ENCODE data around the gene AUTS2. TPM values are rescaled to one million over a fixed set of nuclear protein-coding genes. Genes with fewer than 3 reads are reported as not detected.
A peak's percentile ranks its signal among the peaks of the same experiment; 100 is the strongest.

Gene AUTS2
- total and polyA plus RNA-seq, 2 donors (not counting 1 experiment from before 2014, with no cell fraction given), result 0.60 to 9.1 TPM

DNA sequence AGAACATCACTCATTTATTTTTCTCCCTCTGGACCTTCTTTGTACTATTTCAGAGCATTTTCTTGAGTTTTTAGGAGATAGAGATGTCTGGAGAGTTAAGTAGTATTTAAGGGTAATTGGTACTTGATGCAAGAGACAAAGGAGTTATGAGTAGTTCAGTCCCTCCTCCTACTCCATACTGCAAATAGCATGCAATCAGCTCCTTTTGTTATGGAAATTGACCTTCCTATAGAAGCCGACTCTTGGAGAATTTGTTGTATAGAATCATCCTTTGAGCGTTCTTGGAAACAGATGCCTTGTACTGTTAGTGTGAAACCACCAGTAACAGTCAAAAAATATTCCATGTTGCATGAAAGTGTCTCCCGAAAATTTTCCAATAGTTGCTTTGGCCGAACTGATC, 1105.5 kb downstream of the AUTS2 start:
- Histone ChIP-seq H3K36me3 (ENCODE audit: control insufficient read depth, insufficient read depth, low read length) (no peaks in the 10 kb centered on the region), H3K4me1 (ENCODE audit: control insufficient read depth, extremely low read depth, insufficient read depth, low read length) (no peaks in the 10 kb centered on the region), H3K27ac (ENCODE audit: insufficient read depth, low read length) (no peak overlapping the region), H3K4me3 (replicated peaks in 1 of 4; ENCODE audit: control extremely low read depth in 1 of 4, insufficient read depth in 1 of 4, low read depth in 3 of 4, low read length in 4 of 4) (no peak overlapping the region), H3K27me3 (ENCODE audit: control insufficient read depth, insufficient read depth, low read length) (no peaks in the 10 kb centered on the region), H3K9ac (ENCODE audit: insufficient read depth, low read length) (no peak overlapping the region), H3K4me2 (ENCODE audit: extremely low read depth, insufficient read depth, low read length) (no peak overlapping the region), H4K20me1 (ENCODE audit: control insufficient read depth, extremely low read depth, insufficient read depth, low read length) (no peaks in the 10 kb centered on the region), H3K79me2 (ENCODE audit: control insufficient read depth, insufficient read depth, low read length) (no peaks in the 10 kb centered on the region), H2AFZ (ENCODE audit: low read length) (no peak overlapping the region), H3K9me3 (ENCODE audit: control insufficient read depth, insufficient read depth, low read depth, low read length) (no peaks in the 10 kb centered on the region)
- TF ChIP-seq EZH2 (IDR thresholded peaks at IDR 0.05; ENCODE audit: low read length, missing control alignments), result no peak
- TF ChIP-seq, protein P1, sequence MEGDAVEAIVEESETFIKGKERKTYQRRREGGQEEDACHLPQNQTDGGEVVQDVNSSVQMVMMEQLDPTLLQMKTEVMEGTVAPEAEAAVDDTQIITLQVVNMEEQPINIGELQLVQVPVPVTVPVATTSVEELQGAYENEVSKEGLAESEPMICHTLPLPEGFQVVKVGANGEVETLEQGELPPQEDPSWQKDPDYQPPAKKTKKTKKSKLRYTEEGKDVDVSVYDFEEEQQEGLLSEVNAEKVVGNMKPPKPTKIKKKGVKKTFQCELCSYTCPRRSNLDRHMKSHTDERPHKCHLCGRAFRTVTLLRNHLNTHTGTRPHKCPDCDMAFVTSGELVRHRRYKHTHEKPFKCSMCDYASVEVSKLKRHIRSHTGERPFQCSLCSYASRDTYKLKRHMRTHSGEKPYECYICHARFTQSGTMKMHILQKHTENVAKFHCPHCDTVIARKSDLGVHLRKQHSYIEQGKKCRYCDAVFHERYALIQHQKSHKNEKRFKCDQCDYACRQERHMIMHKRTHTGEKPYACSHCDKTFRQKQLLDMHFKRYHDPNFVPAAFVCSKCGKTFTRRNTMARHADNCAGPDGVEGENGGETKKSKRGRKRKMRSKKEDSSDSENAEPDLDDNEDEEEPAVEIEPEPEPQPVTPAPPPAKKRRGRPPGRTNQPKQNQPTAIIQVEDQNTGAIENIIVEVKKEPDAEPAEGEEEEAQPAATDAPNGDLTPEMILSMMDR (conservative IDR thresholded peaks at IDR 0.05 in 1 of 2, IDR thresholded peaks at IDR 0.05 in 1 of 2; ENCODE audit: low read depth in 1 of 2, low read length in 2 of 2), result no peak
- DNase-seq (ENCODE audit: low read depth in 2 of 2), result no peak

DNA sequence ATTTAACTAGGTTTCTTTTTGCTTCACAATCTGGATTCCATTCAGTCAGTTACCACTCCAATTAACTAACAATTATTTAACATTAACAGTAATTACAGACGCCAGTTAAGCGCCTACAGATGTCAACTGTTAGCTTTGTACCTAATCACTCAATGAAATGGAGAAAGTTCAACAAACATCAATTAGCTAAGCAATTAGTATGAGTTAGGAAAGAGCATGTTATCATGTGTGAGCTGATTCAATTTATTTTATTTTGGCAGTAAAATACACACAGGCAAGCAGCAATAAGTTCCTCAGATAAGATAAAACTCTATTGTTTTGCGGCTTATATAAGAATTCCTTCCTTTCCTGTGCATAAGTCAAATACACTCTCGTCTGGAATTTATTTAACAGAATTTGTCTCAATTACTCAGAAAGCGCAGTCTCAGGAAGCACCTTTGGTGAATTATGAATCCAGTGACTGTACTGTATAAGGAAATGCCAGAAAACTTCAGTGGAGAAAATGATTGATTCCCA, 1106.6 kb downstream of the AUTS2 start:
- no peaks in the 10 kb centered on the region for H3K27me3 ChIP-seq (ENCODE audit: control insufficient read depth, insufficient read depth, low read length)
- TF ChIP-seq, protein P1 (conservative IDR thresholded peaks at IDR 0.05 in 1 of 2, IDR thresholded peaks at IDR 0.05 in 1 of 2; ENCODE audit: low read depth in 1 of 2, low read length in 2 of 2), result no peak
- TF ChIP-seq EZH2 (IDR thresholded peaks at IDR 0.05; ENCODE audit: low read length, missing control alignments), result no peak
- H3K4me1 ChIP-seq (ENCODE audit: control insufficient read depth, extremely low read depth, insufficient read depth, low read length), result peaks cover 3% of the 10 kb centered on the region
- H3K79me2 ChIP-seq (ENCODE audit: control insufficient read depth, insufficient read depth, low read length), result no peaks in the 10 kb centered on the region
- H2AFZ ChIP-seq (ENCODE audit: low read length), result no peak overlapping the region
- H3K9me3 ChIP-seq (ENCODE audit: control insufficient read depth, insufficient read depth, low read depth, low read length), result no peaks in the 10 kb centered on the region
- H4K20me1 ChIP-seq (ENCODE audit: control insufficient read depth, extremely low read depth, insufficient read depth, low read length), result no peaks in the 10 kb centered on the region
- no peak overlapping the region for H3K4me3 ChIP-seq (replicated peaks in 1 of 4; ENCODE audit: control extremely low read depth in 1 of 4, insufficient read depth in 1 of 4, low read depth in 3 of 4, low read length in 4 of 4)
- H3K4me2 ChIP-seq (ENCODE audit: extremely low read depth, insufficient read depth, low read length), result no peak overlapping the region
- no peaks in the 10 kb centered on the region for H3K36me3 ChIP-seq (ENCODE audit: control insufficient read depth, insufficient read depth, low read length)
- H3K27ac ChIP-seq (ENCODE audit: insufficient read depth, low read length), result no peak overlapping the region
- no peak overlapping the region for H3K9ac ChIP-seq (ENCODE audit: insufficient read depth, low read length)
- peak in 1 of 2 donors; percentile 76 for DNase-seq (ENCODE audit: low read depth in 2 of 2)

DNA sequence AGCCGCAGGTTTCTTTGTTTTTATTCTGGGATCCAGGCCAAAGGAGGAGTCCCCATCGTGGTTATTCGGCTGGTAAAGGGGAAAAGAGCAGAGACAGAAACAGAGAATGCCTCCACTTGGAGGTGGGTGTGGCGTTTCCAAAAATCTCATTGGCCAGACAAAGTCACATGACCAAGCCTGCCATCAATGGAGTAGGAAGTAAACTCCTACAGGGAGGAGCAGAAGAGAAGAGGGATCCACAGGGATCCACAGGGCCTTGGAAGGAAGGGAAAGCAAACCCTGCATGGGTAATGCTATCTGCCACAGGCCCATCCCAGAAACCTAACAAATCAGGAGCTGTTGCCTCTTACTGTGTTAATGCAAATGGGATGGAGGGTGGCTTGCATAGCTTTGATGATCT, 1107.9 kb downstream of the AUTS2 start:
- Histone ChIP-seq H3K27ac (ENCODE audit: insufficient read depth, low read length) (no peak overlapping the region), H3K27me3 (ENCODE audit: control insufficient read depth, insufficient read depth, low read length) (no peaks in the 10 kb centered on the region), H4K20me1 (ENCODE audit: control insufficient read depth, extremely low read depth, insufficient read depth, low read length) (no peaks in the 10 kb centered on the region), H3K79me2 (ENCODE audit: control insufficient read depth, insufficient read depth, low read length) (no peaks in the 10 kb centered on the region), H3K36me3 (ENCODE audit: control insufficient read depth, insufficient read depth, low read length) (no peaks in the 10 kb centered on the region), H3K4me2 (ENCODE audit: extremely low read depth, insufficient read depth, low read length) (no peak overlapping the region), H3K4me3 (replicated peaks in 1 of 4; ENCODE audit: control extremely low read depth in 1 of 4, insufficient read depth in 1 of 4, low read depth in 3 of 4, low read length in 4 of 4) (no peak overlapping the region), H3K9ac (ENCODE audit: insufficient read depth, low read length) (no peak overlapping the region), H3K9me3 (ENCODE audit: control insufficient read depth, insufficient read depth, low read depth, low read length) (no peaks in the 10 kb centered on the region), H3K4me1 (ENCODE audit: control insufficient read depth, extremely low read depth, insufficient read depth, low read length) (peaks cover 7% of the 10 kb centered on the region), H2AFZ (ENCODE audit: low read length) (no peak overlapping the region)
- TF ChIP-seq, protein P1 (conservative IDR thresholded peaks at IDR 0.05 in 1 of 2, IDR thresholded peaks at IDR 0.05 in 1 of 2; ENCODE audit: low read depth in 1 of 2, low read length in 2 of 2), result no peak
- TF ChIP-seq EZH2 (IDR thresholded peaks at IDR 0.05; ENCODE audit: low read length, missing control alignments), result no peak
- DNase-seq (ENCODE audit: low read depth in 2 of 2), result no peak
